Measurements from ENCODE around the gene C10orf71. TPM values are rescaled to one million over a fixed set of nuclear protein-coding genes. Genes with fewer than 3 reads are reported as not detected.

Gene C10orf71
- total RNA-seq, 1 experiment from 2014 or later: not detected

GRCh38 chr10:49277973-49278372 lies 21.0 kb upstream of the C10orf71 start:
- H3K9me3 ChIP-seq (ENCODE audit: control insufficient read depth in 1 of 2, insufficient read depth in 1 of 2, low read depth in 1 of 2, low read length in 2 of 2): no peaks in the 10 kb centered on the region
- no peak overlapping the region for H2AFZ ChIP-seq (ENCODE audit: low read depth, low read length, poor library complexity, severe bottlenecking)
- ChIA-PET POLR2A (no interaction called here), CTCF (no interaction called here), RAD21 (ENCODE audit: low non-redundant PET in 1 of 2, low total read pairs in 2 of 2, uncharacterized antibody in 2 of 2, unreplicated experiment in 2 of 2) (no interaction called here)
- BruUV-seq (replicated peaks): no TSS peak
- H3K4me3 ChIP-seq (replicated peaks in 1 of 2; ENCODE audit: low read depth in 1 of 2, low read length in 2 of 2): no peak overlapping the region
- H3K9ac ChIP-seq (ENCODE audit: low read length): no peak overlapping the region
- no peaks in the 10 kb centered on the region for H4K20me1 ChIP-seq (ENCODE audit: insufficient read depth)
- DNase-seq (ENCODE audit: low read depth, low spot score) (no peak), ATAC-seq (no peak)
- H3K9me2 ChIP-seq (ENCODE audit: insufficient read depth): no peaks in the 10 kb centered on the region
- no peak overlapping the region for H3K27ac ChIP-seq (ENCODE audit: low read depth, low read length)
- H3K79me2 ChIP-seq (ENCODE audit: insufficient read depth, low read length): no peaks in the 10 kb centered on the region
- intact Hi-C loops (cut with micrococcal nuclease): no loop called here
- TF ChIP-seq SP1 (IDR thresholded peaks at IDR 0.05; ENCODE audit: low read depth) (no peak), FOSL1 (IDR thresholded peaks at IDR 0.05; ENCODE audit: low read depth) (no peak), YY1 (IDR thresholded peaks at IDR 0.05; ENCODE audit: extremely low read depth, insufficient replicate concordance, low read depth, low read length) (no peak), SIN3A (IDR thresholded peaks at IDR 0.05; ENCODE audit: low read depth) (no peak), TCF7L2 (IDR thresholded peaks at IDR 0.05; ENCODE audit: borderline replicate concordance, extremely low read depth, insufficient read depth, insufficient read length) (no peak), POLR2AphosphoS5 (IDR thresholded peaks at IDR 0.05; ENCODE audit: low read depth, low read length) (no peak), ZFX (IDR thresholded peaks at IDR 0.05) (no peak), EZH2 (IDR thresholded peaks at IDR 0.05) (no peak), EGR1 (IDR thresholded peaks at IDR 0.05; ENCODE audit: low read depth) (no peak)
- TF ChIP-seq, protein P1, sequence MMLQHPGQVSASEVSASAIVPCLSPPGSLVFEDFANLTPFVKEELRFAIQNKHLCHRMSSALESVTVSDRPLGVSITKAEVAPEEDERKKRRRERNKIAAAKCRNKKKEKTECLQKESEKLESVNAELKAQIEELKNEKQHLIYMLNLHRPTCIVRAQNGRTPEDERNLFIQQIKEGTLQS (IDR thresholded peaks at IDR 0.05): no peak
- H3K4me1 ChIP-seq (ENCODE audit: control insufficient read depth in 1 of 2, insufficient read depth in 2 of 2, low read length in 2 of 2): no peaks in the 10 kb centered on the region
- peaks cover 25% of the 10 kb centered on the region; the same call in 1 of the 2 replicates for H3K27me3 ChIP-seq (ENCODE audit: insufficient read depth, low read length)
- no peak overlapping the region for H3K4me2 ChIP-seq (ENCODE audit: low read length)
- H3K36me3 ChIP-seq (ENCODE audit: control insufficient read depth in 1 of 2, insufficient read depth in 2 of 2, low read length in 2 of 2): no peaks in the 10 kb centered on the region

- no peak overlapping the region for H3K9ac ChIP-seq (ENCODE audit: low read length)
- no peak for ATAC-seq
- no peaks in the 10 kb centered on the region for H3K36me3 ChIP-seq (ENCODE audit: control insufficient read depth in 1 of 2, insufficient read depth in 2 of 2, low read length in 2 of 2)
- H3K4me1 ChIP-seq (ENCODE audit: control insufficient read depth in 1 of 2, insufficient read depth in 2 of 2, low read length in 2 of 2): no peaks in the 10 kb centered on the region
- ChIA-PET CTCF (no interaction called here), RAD21 (ENCODE audit: low non-redundant PET in 1 of 2, low total read pairs in 2 of 2, uncharacterized antibody in 2 of 2, unreplicated experiment in 2 of 2) (no interaction called here), POLR2A (no interaction called here)
- no peaks in the 10 kb centered on the region for H3K9me2 ChIP-seq (ENCODE audit: insufficient read depth)
- no peak overlapping the region for H3K4me3 ChIP-seq (replicated peaks in 1 of 2; ENCODE audit: low read depth in 1 of 2, low read length in 2 of 2)
- no peak overlapping the region for H3K4me2 ChIP-seq (ENCODE audit: low read length)
- no peak overlapping the region for H3K27ac ChIP-seq (ENCODE audit: low read depth, low read length)
- no peak overlapping the region for H2AFZ ChIP-seq (ENCODE audit: low read depth, low read length, poor library complexity, severe bottlenecking)
- no peaks in the 10 kb centered on the region for H4K20me1 ChIP-seq (ENCODE audit: insufficient read depth)
- intact Hi-C loops (cut with micrococcal nuclease): no loop called here
- no peaks in the 10 kb centered on the region for H3K9me3 ChIP-seq (ENCODE audit: control insufficient read depth in 1 of 2, insufficient read depth in 1 of 2, low read depth in 1 of 2, low read length in 2 of 2)
- DNase-seq (ENCODE audit: low read depth, low spot score): no peak
- no peak for TF ChIP-seq EGR1 (IDR thresholded peaks at IDR 0.05; ENCODE audit: low read depth)
- no peaks in the 10 kb centered on the region for H3K79me2 ChIP-seq (ENCODE audit: insufficient read depth, low read length)
- peaks cover 25% of the 10 kb centered on the region; the same call in 1 of the 2 replicates for H3K27me3 ChIP-seq (ENCODE audit: insufficient read depth, low read length)
- BruUV-seq (replicated peaks): no TSS peak
Observed at GRCh38 chr10:49278497-49278981, 20.4 kb upstream of the C10orf71 start.

Measured in HCT116 (cell line).